Trophoblast cell (in vitro differentiated cells and primary cell): ENCODE results near the gene KNOP1. TPM values are rescaled to one million over a fixed set of nuclear protein-coding genes. Genes with fewer than 3 reads are reported as not detected.

Experiments used
- DNase-seq, 2 donors: peaks; one replicate each; pipeline ENCODE4 v3.0.0-alpha.2; 2016
- H2AFZ ChIP-seq: 2 replicates; pipeline ENCODE4 v1.6.1; 2013; ENCODE audit warnings: low read length, moderate library complexity, mild to moderate bottlenecking; ENCODE audit not compliant: insufficient read depth, poor library complexity
- H2AK5ac ChIP-seq: 2 replicates; pipeline ENCODE4 v1.6.1; 2013; ENCODE audit warnings: mild to moderate bottlenecking, low read length
- H2BK120ac ChIP-seq: 2 replicates; pipeline ENCODE4 v1.6.1; 2013; ENCODE audit warnings: low read length, mild to moderate bottlenecking, moderate library complexity; ENCODE audit not compliant: insufficient read depth, poor library complexity
- H2BK12ac ChIP-seq: 2 replicates; pipeline ENCODE4 v1.6.1; 2013; ENCODE audit warnings: mild to moderate bottlenecking, low read length, moderate library complexity
- H2BK5ac ChIP-seq: 2 replicates; pipeline ENCODE4 v1.6.1; 2013; ENCODE audit warnings: low read length, low read depth, moderate library complexity, mild to moderate bottlenecking; ENCODE audit not compliant: poor library complexity
- H3K14ac ChIP-seq: 2 replicates; pipeline ENCODE4 v1.6.1; 2013; ENCODE audit warnings: mild to moderate bottlenecking, low read length
- H3K18ac ChIP-seq: 2 replicates; pipeline ENCODE4 v1.6.1; 2013; ENCODE audit warnings: mild to moderate bottlenecking, low read length
- H3K23ac ChIP-seq: 2 replicates; pipeline ENCODE4 v1.6.1; 2013; ENCODE audit warnings: low read length
- H3K27ac ChIP-seq: 2 replicates; pipeline ENCODE4 v1.5.1; 2013; ENCODE audit warnings: low read depth, mild to moderate bottlenecking, inconsistent platforms, low read length, moderate library complexity
- H3K27me3 ChIP-seq: 2 replicates; pipeline ENCODE4 v1.6.1; 2013; ENCODE audit warnings: inconsistent platforms, mild to moderate bottlenecking, low read length, moderate library complexity; ENCODE audit not compliant: insufficient read depth
- H3K36me3 ChIP-seq, 2 experiments: 1 replicate in 1 of 2; 2 replicates in 1 of 2; pipeline ENCODE4 v1.6.1; 2013; ENCODE audit warnings: low read length in 2 of 2, mild to moderate bottlenecking in 2 of 2, moderate library complexity in 1 of 2; ENCODE audit not compliant: insufficient read depth in 2 of 2, control insufficient read depth in 1 of 2
- H3K4ac ChIP-seq: 2 replicates; pipeline ENCODE4 v1.6.1; 2013; ENCODE audit warnings: low read depth, mild to moderate bottlenecking, low read length, moderate library complexity
- H3K4me1 ChIP-seq, 2 experiments: 1 replicate in 1 of 2; 2 replicates in 1 of 2; pipeline ENCODE4 v1.6.1; 2013; ENCODE audit warnings: low read length in 2 of 2, mild to moderate bottlenecking in 2 of 2, moderate library complexity in 1 of 2; ENCODE audit not compliant: insufficient read depth in 2 of 2, control insufficient read depth in 1 of 2
- H3K4me2 ChIP-seq: 2 replicates; pipeline ENCODE4 v1.6.1; 2013; ENCODE audit warnings: inconsistent platforms, mild to moderate bottlenecking, low read length, moderate library complexity
- H3K4me3 ChIP-seq: 2 replicates; pipeline ENCODE4 v1.5.1; 2013; ENCODE audit warnings: mild to moderate bottlenecking, low read depth, low read length, inconsistent platforms
- H3K79me1 ChIP-seq: one replicate; pipeline ENCODE4 v1.6.1; 2013; ENCODE audit warnings: low read length
- H3K79me2 ChIP-seq: 2 replicates; pipeline ENCODE4 v1.6.1; 2013; ENCODE audit warnings: low read length, mild to moderate bottlenecking; ENCODE audit not compliant: control insufficient read depth, insufficient read depth, poor library complexity
- H3K9ac ChIP-seq: 2 replicates; pipeline ENCODE4 v1.6.1; 2013; ENCODE audit warnings: mild to moderate bottlenecking, low read length
- H3K9me3 ChIP-seq: 2 replicates; pipeline ENCODE4 v1.6.1; 2013; ENCODE audit warnings: low read depth, mild to moderate bottlenecking, control low read depth, inconsistent platforms, low read length; ENCODE audit not compliant: insufficient read depth
- H4K12ac ChIP-seq: 2 replicates; pipeline ENCODE4 v1.6.1; 2013; ENCODE audit warnings: low read depth, mild to moderate bottlenecking, low read length, moderate library complexity
- H4K8ac ChIP-seq: 2 replicates; pipeline ENCODE4 v1.6.1; 2013; ENCODE audit warnings: low read depth, mild to moderate bottlenecking, low read length, moderate library complexity
- H4K91ac ChIP-seq: one replicate; pipeline ENCODE4 v1.6.1; 2013; ENCODE audit warnings: low read depth, mild to moderate bottlenecking, low read length, moderate library complexity
- WGBS: extraction: QIAGEN DNeasy Blood & Tissue Kit; methylation state at CpG from one replicate; pipeline ENCODE4 v1.1.7; 2013; ENCODE audit warnings: missing lambda C conversion rate; ENCODE audit not compliant: insufficient read length, insufficient coverage; ENCODE audit errors: extremely low coverage; 5-methylcytosine and 5-hydroxymethylcytosine counted together
- polyA plus RNA-seq: library from polyadenylated mRNA; stranded (reverse); fragments of 200-250 nt; gene quantifications from 2 replicates; pipeline ENCODE4 v1.2.3, GENCODE V29; 2013

The KNOP1 gene, protein sequence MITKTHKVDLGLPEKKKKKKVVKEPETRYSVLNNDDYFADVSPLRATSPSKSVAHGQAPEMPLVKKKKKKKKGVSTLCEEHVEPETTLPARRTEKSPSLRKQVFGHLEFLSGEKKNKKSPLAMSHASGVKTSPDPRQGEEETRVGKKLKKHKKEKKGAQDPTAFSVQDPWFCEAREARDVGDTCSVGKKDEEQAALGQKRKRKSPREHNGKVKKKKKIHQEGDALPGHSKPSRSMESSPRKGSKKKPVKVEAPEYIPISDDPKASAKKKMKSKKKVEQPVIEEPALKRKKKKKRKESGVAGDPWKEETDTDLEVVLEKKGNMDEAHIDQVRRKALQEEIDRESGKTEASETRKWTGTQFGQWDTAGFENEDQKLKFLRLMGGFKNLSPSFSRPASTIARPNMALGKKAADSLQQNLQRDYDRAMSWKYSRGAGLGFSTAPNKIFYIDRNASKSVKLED
- 39.6 and 42.3 TPM in 2 replicates for polyA plus RNA-seq

GRCh38 chr16:19717741-19718623, at the start of gene KNOP1, which contains the start of gene IQCK:
KNOP1 (minus strand) TSS chr16:19718227; CDS start chr16:19715035, 3,192 bp downstream.
IQCK (plus strand) TSS chr16:19718271; CDS start chr16:19718307, 36 bp downstream.
- H4K8ac ChIP-seq = peak within 1 kb of the TSS; percentile 81
- peak within 1 kb of the TSS; percentile 65 for H4K12ac ChIP-seq
- H3K4ac ChIP-seq = peak within 1 kb of the TSS; percentile 75
- H2BK120ac ChIP-seq = peak within 1 kb of the TSS; percentile 70
- no peaks in the 10 kb centered on the region for H3K9me3 ChIP-seq
- peak; percentile 85 to 93 for DNase-seq
- peak within 1 kb of the TSS; percentile 79 for H3K27ac ChIP-seq
- H3K23ac ChIP-seq = no peak within 1 kb of the TSS
- H2AFZ ChIP-seq = peak within 1 kb of the TSS; percentile 84
- no peak within 1 kb of the TSS for H2BK12ac ChIP-seq
- H3K9ac ChIP-seq = peak within 1 kb of the TSS; percentile 79
- peak within 1 kb of the TSS; percentile 77 for H3K18ac ChIP-seq
- peaks cover 10 to 14% of the 10 kb centered on the region in 2 experiments for H3K4me1 ChIP-seq
- peak within 1 kb of the TSS; percentile 57 for H4K91ac ChIP-seq
- H3K79me2 ChIP-seq = peaks cover 11% of the 10 kb centered on the region
- peaks cover 10% of the 10 kb centered on the region for H3K79me1 ChIP-seq
- H3K4me3 ChIP-seq = peak within 1 kb of the TSS; percentile 99
- H3K4me2 ChIP-seq = peak within 1 kb of the TSS; percentile 85
- peak within 1 kb of the TSS; percentile 53 for H2BK5ac ChIP-seq
- H3K14ac ChIP-seq = peak within 1 kb of the TSS; percentile 79
- H3K36me3 ChIP-seq = peaks cover 7 to 8% of the 10 kb centered on the region in 2 experiments
- no CpG with 5 or more reads among the region's 88 CpGs for WGBS
- H3K27me3 ChIP-seq = no peaks in the 10 kb centered on the region
- H2AK5ac ChIP-seq = peak within 1 kb of the TSS; percentile 13

- no peak overlapping the region for H3K4ac ChIP-seq
- H3K27ac ChIP-seq = no peak overlapping the region
- H2BK12ac ChIP-seq = no peak overlapping the region
- WGBS = no CpG with 5 or more reads among the region's 13 CpGs
- no peak overlapping the region for H3K4me3 ChIP-seq
- no peak for DNase-seq
- H2BK120ac ChIP-seq = no peak overlapping the region
- no peak overlapping the region for H4K91ac ChIP-seq
- no peaks in the 10 kb centered on the region for H3K36me3 ChIP-seq
- H3K79me2 ChIP-seq = no peaks in the 10 kb centered on the region
- H3K9me3 ChIP-seq = no peaks in the 10 kb centered on the region
- H3K27me3 ChIP-seq = no peaks in the 10 kb centered on the region
- H3K9ac ChIP-seq = no peak overlapping the region
- H4K12ac ChIP-seq = no peak overlapping the region
- no peak overlapping the region for H2AFZ ChIP-seq
- no peak overlapping the region for H3K4me2 ChIP-seq
- no peak overlapping the region for H2BK5ac ChIP-seq
- no peaks in the 10 kb centered on the region for H3K79me1 ChIP-seq
- no peaks in the 10 kb centered on the region for H3K4me1 ChIP-seq
- no peak overlapping the region for H3K18ac ChIP-seq
- no peak overlapping the region for H4K8ac ChIP-seq
- no peak overlapping the region for H2AK5ac ChIP-seq
- no peak overlapping the region for H3K14ac ChIP-seq
- H3K23ac ChIP-seq = no peak overlapping the region
These were observed 49.5 kb upstream of the KNOP1 start for GRCh38 chr16:19767497-19767896.

DNA sequence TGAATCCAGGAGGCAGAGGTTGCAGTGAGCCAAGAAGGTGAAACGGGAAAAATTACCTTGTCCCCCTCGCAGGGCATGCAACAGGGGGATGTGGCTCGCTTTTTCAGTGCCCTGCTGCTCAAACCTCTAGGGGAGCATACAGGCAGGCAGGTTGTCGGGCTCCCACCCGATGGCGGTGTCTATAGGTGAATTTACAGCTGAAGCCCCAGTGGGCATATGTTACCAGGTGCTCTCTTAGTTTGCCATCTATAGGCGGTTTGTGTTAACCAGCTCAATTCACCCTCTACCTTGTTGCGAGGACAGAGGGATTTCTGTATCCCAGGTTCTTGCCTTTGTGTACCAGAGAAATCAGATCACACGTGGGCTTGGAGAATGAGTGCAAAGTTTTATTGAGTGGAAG, 49.0 kb upstream of the KNOP1 start:
- H3K14ac ChIP-seq = no peak overlapping the region
- H2BK12ac ChIP-seq = no peak overlapping the region
- no peaks in the 10 kb centered on the region for H3K79me2 ChIP-seq
- no peak overlapping the region for H3K27ac ChIP-seq
- no peaks in the 10 kb centered on the region for H3K4me1 ChIP-seq
- H4K91ac ChIP-seq = no peak overlapping the region
- H2AFZ ChIP-seq = no peak overlapping the region
- no peaks in the 10 kb centered on the region for H3K9me3 ChIP-seq
- peak overlapping the region; percentile 10 for H4K8ac ChIP-seq
- H3K4ac ChIP-seq = no peak overlapping the region
- no peaks in the 10 kb centered on the region for H3K27me3 ChIP-seq
- H2BK5ac ChIP-seq = no peak overlapping the region
- no peak overlapping the region for H2AK5ac ChIP-seq
- H4K12ac ChIP-seq = no peak overlapping the region
- H3K4me3 ChIP-seq = no peak overlapping the region
- H3K9ac ChIP-seq = no peak overlapping the region
- no peak overlapping the region for H2BK120ac ChIP-seq
- H3K23ac ChIP-seq = no peak overlapping the region
- H3K79me1 ChIP-seq = no peaks in the 10 kb centered on the region
- no CpG with 5 or more reads among the region's 9 CpGs for WGBS
- DNase-seq = no peak
- H3K18ac ChIP-seq = no peak overlapping the region
- H3K36me3 ChIP-seq = no peaks in the 10 kb centered on the region
- H3K4me2 ChIP-seq = no peak overlapping the region

DNA sequence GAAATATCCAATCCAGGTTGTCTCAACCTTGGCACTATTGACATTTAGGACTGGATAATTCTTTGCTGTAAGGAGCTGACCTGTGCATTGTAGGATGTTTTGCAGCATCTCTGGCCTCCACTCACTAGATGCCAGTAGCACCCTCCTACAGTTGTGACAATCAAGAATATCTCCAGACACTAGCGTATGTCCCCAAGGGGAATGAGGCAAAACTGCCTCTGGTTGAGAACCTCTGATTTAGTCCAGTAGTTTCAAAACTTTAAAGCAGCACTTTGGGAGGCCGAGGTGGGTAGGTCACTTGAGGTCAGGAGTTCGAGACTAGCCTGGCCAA, 48.5 kb upstream of the KNOP1 start:
- H4K8ac ChIP-seq = peak overlapping the region; percentile 10
- H3K4me2 ChIP-seq = no peak overlapping the region
- H3K36me3 ChIP-seq = no peaks in the 10 kb centered on the region
- H3K9me3 ChIP-seq = no peaks in the 10 kb centered on the region
- no peak overlapping the region for H4K12ac ChIP-seq
- no CpG with 5 or more reads among the region's 3 CpGs for WGBS
- no peak overlapping the region for H3K14ac ChIP-seq
- no peak for DNase-seq
- H3K27me3 ChIP-seq = no peaks in the 10 kb centered on the region
- no peaks in the 10 kb centered on the region for H3K79me2 ChIP-seq
- H3K4ac ChIP-seq = no peak overlapping the region
- H2AK5ac ChIP-seq = no peak overlapping the region
- no peak overlapping the region for H3K18ac ChIP-seq
- no peak overlapping the region for H3K23ac ChIP-seq
- no peak overlapping the region for H2BK5ac ChIP-seq
- no peak overlapping the region for H2AFZ ChIP-seq
- H3K9ac ChIP-seq = no peak overlapping the region
- no peak overlapping the region for H3K4me3 ChIP-seq
- H2BK120ac ChIP-seq = no peak overlapping the region
- H4K91ac ChIP-seq = no peak overlapping the region
- H3K27ac ChIP-seq = no peak overlapping the region
- no peak overlapping the region for H2BK12ac ChIP-seq
- no peaks in the 10 kb centered on the region for H3K4me1 ChIP-seq
- no peaks in the 10 kb centered on the region for H3K79me1 ChIP-seq
